GM21737 (cell line): ENCODE data around the gene HDAC1.
"Not testable (repeated sequence)": the region's sequence is repeated elsewhere in the genome, so short reads cannot be mapped to it uniquely, and the experiment has no call there.

Experiments used
- ATAC-seq: cut with Tn5 transposase; IDR thresholded peaks from one replicate; pipeline ENCODE4 v1.9.1; 2021; ENCODE audit warnings: mild to moderate bottlenecking, moderate library complexity; ENCODE audit not compliant: unreplicated experiment

HDAC1 gene

GRCh38 chr1:32273391-32274208, 18.3 kb upstream of the HDAC1 start:
- ATAC-seq = no peak

GRCh38 chr1:32274646-32275340, 17.1 kb upstream of the HDAC1 start:
- no peak for ATAC-seq

- ATAC-seq = no peak
Measured at GRCh38 chr1:32275424-32275823, 16.5 kb upstream of the HDAC1 start.

- no peak for ATAC-seq
Measured at GRCh38 chr1:32276032-32276782, 15.7 kb upstream of the HDAC1 start.

GRCh38 chr1:32284777-32285176, 7.1 kb upstream of the HDAC1 start:
- not testable (repeated sequence) for ATAC-seq

- ATAC-seq = no peak
Measured at GRCh38 chr1:32285658-32286057, 6.2 kb upstream of the HDAC1 start.

- no peak for ATAC-seq
Measured at GRCh38 chr1:32286763-32287162, 5.1 kb upstream of the HDAC1 start.

GRCh38 chr1:32289256-32289655, 2.6 kb upstream of the HDAC1 start:
- ATAC-seq = no peak

GRCh38 chr1:32291145-32291707, 657 bp upstream of the HDAC1 start:
- ATAC-seq = no peak

- ATAC-seq = not testable (repeated sequence)
Measured at GRCh38 chr1:32298211-32298610, 6.3 kb downstream of the HDAC1 start.

GRCh38 chr1:32299327-32299726, 7.4 kb downstream of the HDAC1 start:
- ATAC-seq = no peak

GRCh38 chr1:32303358-32303757, 11.5 kb downstream of the HDAC1 start:
- ATAC-seq = no peak

- no peak for ATAC-seq
Measured at GRCh38 chr1:32303997-32304622, 12.2 kb downstream of the HDAC1 start.

GRCh38 chr1:32305310-32305709, 13.4 kb downstream of the HDAC1 start:
- no peak for ATAC-seq

GRCh38 chr1:32307324-32307723, 15.4 kb downstream of the HDAC1 start:
- ATAC-seq = no peak

- no peak for ATAC-seq
Measured at GRCh38 chr1:32309960-32310359, 18.1 kb downstream of the HDAC1 start.

- ATAC-seq = no peak
Measured at GRCh38 chr1:32311709-32312393, 20.0 kb downstream of the HDAC1 start.

- ATAC-seq = no peak
Measured at GRCh38 chr1:32316903-32317277, 25.0 kb downstream of the HDAC1 start.

- no peak for ATAC-seq
Measured at GRCh38 chr1:32318127-32318869, 26.4 kb downstream of the HDAC1 start.
